WTC11 (cell line): ENCODE measurements around the gene CYP20A1. TPM values are rescaled to one million over a fixed set of nuclear protein-coding genes. Genes with fewer than 3 reads are reported as not detected.

Experiments used
- ATAC-seq: fragments of 200-7000 bp; cut with Tn5 transposase; 2 replicates; pipeline ENCODE4 v1.10.0; 2021; ENCODE audit warnings: mild to moderate bottlenecking, moderate library complexity
- CTCF ChIA-PET: fragments of 300-600 bp; sonication (Branson Sonifier 250); formaldehyde crosslinking; loops from one replicate; lab custom pipeline; 2021; ENCODE audit warnings: antibody characterized with exemption; lab: Charles Lee
- POLR2A ChIA-PET: fragments of 350-600 bp; sonication (Branson Sonifier 250); formaldehyde crosslinking; loops from one replicate; lab custom pipeline; 2021; ENCODE audit warnings: antibody characterized with exemption; lab: Charles Lee
- DNase-seq: peaks from one replicate; pipeline ENCODE4 v3.0.0; 2021; ENCODE audit warnings: low spot score
- H3K27ac Mint-ChIP-seq: 2 replicates; pipeline ENCODE4 v1.8.0; 2021; ENCODE audit warnings: mixed read lengths
- H3K27me3 Mint-ChIP-seq: 2 replicates; pipeline ENCODE4 v1.8.0; 2021; ENCODE audit warnings: low read depth, mild to moderate bottlenecking, moderate library complexity, mixed read lengths
- H3K36me3 Mint-ChIP-seq: 2 replicates; pipeline ENCODE4 v1.8.0; 2021; ENCODE audit warnings: mixed read lengths
- H3K4me1 Mint-ChIP-seq: 2 replicates; pipeline ENCODE4 v1.8.0; 2022; ENCODE audit warnings: mixed read lengths
- H3K4me3 Mint-ChIP-seq: 2 replicates; pipeline ENCODE4 v1.8.0; 2021; ENCODE audit warnings: mild to moderate bottlenecking, moderate library complexity, mixed read lengths
- H3K9me3 Mint-ChIP-seq: 2 replicates; pipeline ENCODE4 v1.8.0; 2021; ENCODE audit warnings: mixed read lengths
- CREB1 ChIP-seq: sonication (generic); formaldehyde crosslinking; IDR thresholded peaks from 2 replicates; pipeline ENCODE4 v1.8.0; 2023; ENCODE audit warnings: mild to moderate bottlenecking, missing genetic modification reagents
- CTCF ChIP-seq: fragments of 200-600 bp; IDR thresholded peaks from 2 replicates; pipeline ENCODE4 v1.8.0; 2022; ENCODE audit warnings: antibody characterized with exemption
- ELF4 ChIP-seq: sonication (generic); formaldehyde crosslinking; IDR thresholded peaks from 2 replicates; pipeline ENCODE4 v1.8.1; 2022; ENCODE audit warnings: low read depth, mild to moderate bottlenecking, moderate library complexity, missing genetic modification reagents
- EMX1 ChIP-seq: fragments of 250-450 bp; sonication (Bioruptor Pico); IDR thresholded peaks from 2 replicates; pipeline ENCODE4 v1.8.0; 2021; ENCODE audit warnings: mild to moderate bottlenecking
- ETV6 ChIP-seq: sonication (generic); formaldehyde crosslinking; IDR thresholded peaks from 2 replicates; pipeline ENCODE4 v1.8.1; 2022; ENCODE audit warnings: mild to moderate bottlenecking, missing genetic modification reagents
- FOXJ3 ChIP-seq: sonication (generic); formaldehyde crosslinking; IDR thresholded peaks from 2 replicates; pipeline ENCODE4 v1.9.0; 2021; ENCODE audit warnings: missing genetic modification reagents, mild to moderate bottlenecking, borderline replicate concordance
- GABPB1 ChIP-seq: sonication (generic); formaldehyde crosslinking; IDR thresholded peaks from 2 replicates; pipeline ENCODE4 v1.8.1; 2023; ENCODE audit warnings: mild to moderate bottlenecking, missing genetic modification reagents
- GRHL2 ChIP-seq: fragments of 250-450 bp; sonication (Bioruptor Pico); IDR thresholded peaks from 2 replicates; pipeline ENCODE4 v1.8.0; 2022; ENCODE audit warnings: mild to moderate bottlenecking, moderate library complexity; ENCODE audit not compliant: insufficient replicate concordance, severe bottlenecking
- GTF2I ChIP-seq: fragments of 250-450 bp; sonication (Bioruptor Pico); conservative IDR thresholded peaks from 2 replicates; pipeline ENCODE4 v1.4.0; 2021; ENCODE audit warnings: mild to moderate bottlenecking
- IRF2 ChIP-seq: sonication (generic); formaldehyde crosslinking; IDR thresholded peaks from 2 replicates; pipeline ENCODE4 v1.8.0; 2022; ENCODE audit warnings: low read depth, missing genetic modification reagents, borderline replicate concordance
- KAT7 ChIP-seq: sonication (generic); formaldehyde crosslinking; IDR thresholded peaks from 2 replicates; pipeline ENCODE4 v1.8.1; 2023; ENCODE audit warnings: missing genetic modification reagents, mild to moderate bottlenecking, borderline replicate concordance
- NFATC4 ChIP-seq: fragments of 250-450 bp; sonication (Bioruptor Pico); IDR thresholded peaks from 2 replicates; pipeline ENCODE4 v1.9.0; 2021; ENCODE audit warnings: mild to moderate bottlenecking
- NR2C2 ChIP-seq: sonication (generic); formaldehyde crosslinking; IDR thresholded peaks from 2 replicates; pipeline ENCODE4 v1.8.0; 2022; ENCODE audit warnings: mild to moderate bottlenecking, missing genetic modification reagents
- NR3C1 ChIP-seq: sonication (generic); formaldehyde crosslinking; conservative IDR thresholded peaks from 2 replicates; pipeline ENCODE4 v1.8.1; 2023; ENCODE audit warnings: low read depth, mild to moderate bottlenecking, missing genetic modification reagents
- PREB ChIP-seq: sonication (generic); formaldehyde crosslinking; IDR thresholded peaks from 2 replicates; pipeline ENCODE4 v1.8.1; 2022; ENCODE audit warnings: mild to moderate bottlenecking, missing genetic modification reagents, moderate library complexity, borderline replicate concordance
- RORB ChIP-seq: fragments of 250-450 bp; sonication (Bioruptor Pico); IDR thresholded peaks from 2 replicates; pipeline ENCODE4 v1.9.0; 2021; ENCODE audit warnings: mild to moderate bottlenecking
- TCF7 ChIP-seq: sonication (generic); formaldehyde crosslinking; IDR thresholded peaks from 2 replicates; pipeline ENCODE4 v1.8.0; 2022; ENCODE audit warnings: mild to moderate bottlenecking, low read depth, missing genetic modification reagents, moderate library complexity
- TEAD1 ChIP-seq: sonication (generic); formaldehyde crosslinking; IDR thresholded peaks from 2 replicates; pipeline ENCODE4 v1.8.0; 2022; ENCODE audit warnings: mild to moderate bottlenecking, missing genetic modification reagents
- TEAD4 ChIP-seq: sonication (generic); formaldehyde crosslinking; IDR thresholded peaks from 2 replicates; pipeline ENCODE4 v1.8.0; 2022; ENCODE audit warnings: mild to moderate bottlenecking, missing genetic modification reagents
- TP53 ChIP-seq: sonication (generic); formaldehyde crosslinking; IDR thresholded peaks from 2 replicates; pipeline ENCODE4 v1.8.1; 2023; ENCODE audit warnings: mild to moderate bottlenecking, missing genetic modification reagents
- USF1 ChIP-seq: sonication (generic); formaldehyde crosslinking; IDR thresholded peaks from 2 replicates; pipeline ENCODE4 v1.8.0; 2022; ENCODE audit warnings: mild to moderate bottlenecking, missing genetic modification reagents
- ZNF121 ChIP-seq: sonication (generic); formaldehyde crosslinking; IDR thresholded peaks from 2 replicates; pipeline ENCODE4 v1.8.0; 2023; ENCODE audit warnings: missing genetic modification reagents
- ZNF317 ChIP-seq: sonication (generic); formaldehyde crosslinking; IDR thresholded peaks from 2 replicates; pipeline ENCODE4 v1.8.1; 2023; ENCODE audit warnings: low read depth, mild to moderate bottlenecking, moderate library complexity, missing genetic modification reagents, borderline replicate concordance
- ZSCAN18 ChIP-seq: fragments of 250-450 bp; sonication (Bioruptor Pico); IDR thresholded peaks from 2 replicates; pipeline ENCODE4 v2.1.2; 2022; ENCODE audit warnings: mild to moderate bottlenecking, moderate library complexity
- total RNA-seq: library from RNA; stranded (reverse); gene quantifications from 3 replicates; pipeline ENCODE4 v1.2.3, GENCODE V29; 2021

The CYP20A1 gene
- total RNA-seq, 1 experiment from 2014 or later = 13.5 TPM

- TF ChIP-seq TP53 (CRISPR knock-in tag) (no peak), ZNF121 (CRISPR knock-in tag) (peak; percentile 73; the same call in 1 of the 2 replicates), GTF2I (CRISPR knock-in tag) (0 out of 2 replicates have a peak, but pooled peaks have one; percentile 18)
- ChIA-PET CTCF (interaction anchor here (0.7 to 2.0 kb wide), 6 partner anchors 9 to 216 kb away, joined by 3 to 14 read pairs (median 4); no protein-coding TSS in a partner anchor), POLR2A (interaction anchor here (0.6 kb wide), 1 partner anchor 443 kb away, joined by 3 read pairs; no protein-coding TSS in a partner anchor)
- H3K36me3 Mint-ChIP-seq = peaks cover 11% of the 10 kb centered on the region
- peak overlapping the region; percentile 82 for H3K27ac Mint-ChIP-seq
- H3K4me3 Mint-ChIP-seq = peak overlapping the region; percentile 96
- peaks cover 9% of the 10 kb centered on the region for H3K4me1 Mint-ChIP-seq
- H3K9me3 Mint-ChIP-seq = no peaks in the 10 kb centered on the region
- H3K27me3 Mint-ChIP-seq = no peaks in the 10 kb centered on the region
- DNase-seq (no peak), ATAC-seq (no peak)
Observed at GRCh38 chr2:203238292-203238703, 520 bp upstream of the CYP20A1 start.

GRCh38 chr2:203240491-203240890, 1.7 kb downstream of the CYP20A1 start:
- H3K4me3 Mint-ChIP-seq = peak overlapping the region; percentile 96
- H3K27ac Mint-ChIP-seq = 0 out of 2 replicates have a peak overlapping the region, but pooled peaks have one; percentile 1
- DNase-seq (no peak), ATAC-seq (no peak)
- no peaks in the 10 kb centered on the region for H3K9me3 Mint-ChIP-seq
- TF ChIP-seq ELF4 (CRISPR knock-in tag) (no peak), TEAD4 (CRISPR knock-in tag) (no peak), TCF7 (CRISPR knock-in tag) (no peak), TEAD1 (no peak)
- CTCF ChIA-PET = no interaction called here
- no peaks in the 10 kb centered on the region for H3K27me3 Mint-ChIP-seq
- peaks cover 9% of the 10 kb centered on the region for H3K4me1 Mint-ChIP-seq
- POLR2A ChIA-PET = no interaction called here
- H3K36me3 Mint-ChIP-seq = peaks cover 11% of the 10 kb centered on the region

- DNase-seq = no peak
- ChIA-PET CTCF (interaction anchor here (1.1 kb wide), 1 partner anchor 324 kb away, joined by 3 read pairs; no protein-coding TSS in a partner anchor), POLR2A (no interaction called here)
- H3K36me3 Mint-ChIP-seq = peaks cover 19% of the 10 kb centered on the region
- H3K4me1 Mint-ChIP-seq = peaks cover 9% of the 10 kb centered on the region
- no peak overlapping the region for H3K27ac Mint-ChIP-seq
- H3K4me3 Mint-ChIP-seq = no peak overlapping the region
- H3K9me3 Mint-ChIP-seq = no peaks in the 10 kb centered on the region
- no peak for ATAC-seq
- no peaks in the 10 kb centered on the region for H3K27me3 Mint-ChIP-seq
- TF ChIP-seq IRF2 (CRISPR knock-in tag) (no peak), EMX1 (no peak), ZNF317 (CRISPR knock-in tag) (no peak), GRHL2 (CRISPR knock-in tag) (no peak), NFATC4 (no peak), GABPB1 (CRISPR knock-in tag) (no peak)
Observed at GRCh38 chr2:203242518-203242917, 3.7 kb downstream of the CYP20A1 start.

- no peak for ATAC-seq
- ChIA-PET POLR2A (interaction anchor here (0.6 kb wide), 1 partner anchor 529 kb away, joined by 3 read pairs; no protein-coding TSS in a partner anchor), CTCF (interaction anchor here (1.0 kb wide), 1 partner anchor 22 kb away, joined by 3 read pairs; no protein-coding TSS in a partner anchor)
- H3K27ac Mint-ChIP-seq = no peak overlapping the region
- H3K27me3 Mint-ChIP-seq = no peaks in the 10 kb centered on the region
- H3K4me3 Mint-ChIP-seq = no peak overlapping the region
- H3K4me1 Mint-ChIP-seq = no peaks in the 10 kb centered on the region
- no peaks in the 10 kb centered on the region for H3K9me3 Mint-ChIP-seq
- TF ChIP-seq RORB (CRISPR knock-in tag) = no peak
- no peak for TF ChIP-seq FOXJ3
- TF ChIP-seq TEAD1 = no peak
- no peak for TF ChIP-seq KAT7 (CRISPR knock-in tag)
- peaks cover 23% of the 10 kb centered on the region for H3K36me3 Mint-ChIP-seq
- DNase-seq = no peak
Observed at GRCh38 chr2:203246646-203247045, 7.8 kb downstream of the CYP20A1 start.

GRCh38 chr2:203252818-203253217, 14.0 kb downstream of the CYP20A1 start:
- no peak overlapping the region for H3K4me3 Mint-ChIP-seq
- CTCF ChIA-PET = no interaction called here
- H3K36me3 Mint-ChIP-seq = peaks cover 34% of the 10 kb centered on the region
- H3K9me3 Mint-ChIP-seq = peaks cover 5% of the 10 kb centered on the region
- no peaks in the 10 kb centered on the region for H3K27me3 Mint-ChIP-seq
- ATAC-seq = no peak
- POLR2A ChIA-PET = no interaction called here
- no peak for DNase-seq
- H3K4me1 Mint-ChIP-seq = no peaks in the 10 kb centered on the region
- H3K27ac Mint-ChIP-seq = no peak overlapping the region
- TF ChIP-seq PREB (CRISPR knock-in tag) (no peak), IRF2 (CRISPR knock-in tag) (no peak), USF1 (CRISPR knock-in tag) (no peak), EMX1 (no peak), CTCF (no peak), ETV6 (CRISPR knock-in tag) (no peak), CREB1 (CRISPR knock-in tag) (no peak), ZSCAN18 (CRISPR knock-in tag) (no peak), NR3C1 (CRISPR knock-in tag) (no peak), NR2C2 (no peak)
